ENCODE data around the gene INPPL1.
A peak's percentile ranks its signal among the peaks of the same experiment; 100 is the strongest.
"Not testable (repeated sequence)": the region's sequence is repeated elsewhere in the genome, so short reads cannot be mapped to it uniquely, and the experiment has no call there.

Gene INPPL1

GRCh38 chr11:72241291-72241781 lies 16.8 kb downstream of the INPPL1 start:
- no peak for FAIRE-seq
- no peak for DNase-seq (ENCODE audit: insufficient read length, low spot score)

GRCh38 chr11:72242141-72242540 lies 17.6 kb downstream of the INPPL1 start:
- FAIRE-seq, result no peak
- DNase-seq (ENCODE audit: insufficient read length, low spot score), result no peak

- DNase-seq (ENCODE audit: insufficient read length, low spot score), result no peak
- no peak for FAIRE-seq
Measured at GRCh38 chr11:72243173-72244059, 18.8 kb downstream of the INPPL1 start.

- FAIRE-seq (no peak), DNase-seq (ENCODE audit: insufficient read length, low spot score) (no peak)
Measured at GRCh38 chr11:72244060-72244360, 19.4 kb downstream of the INPPL1 start, which contains the start of gene PHOX2A. Gene PHOX2A (minus strand): TSS chr11:72244176. CDS start chr11:72244004, 172 bp downstream.

- DNase-seq (ENCODE audit: insufficient read length, low spot score), result no peak
- FAIRE-seq, result no peak
Measured at GRCh38 chr11:72244361-72245262, 20.0 kb downstream of the INPPL1 start.

- DNase-seq (ENCODE audit: insufficient read length, low spot score), result no peak
- FAIRE-seq, result no peak
Measured at GRCh38 chr11:72245263-72245816, 20.8 kb downstream of the INPPL1 start.

GRCh38 chr11:72247584-72247983 lies 23.0 kb downstream of the INPPL1 start:
- FAIRE-seq (no peak), DNase-seq (ENCODE audit: insufficient read length, low spot score) (no peak)

- no peak for FAIRE-seq
- DNase-seq (ENCODE audit: insufficient read length, low spot score), result no peak
Measured at GRCh38 chr11:72249961-72250360, 25.4 kb downstream of the INPPL1 start.

GRCh38 chr11:72250661-72251464 lies 26.3 kb downstream of the INPPL1 start:
- no peak for DNase-seq (ENCODE audit: insufficient read length, low spot score)
- FAIRE-seq, result no peak

GRCh38 chr11:72251614-72252013 lies 27.0 kb downstream of the INPPL1 start:
- no peak for FAIRE-seq
- DNase-seq (ENCODE audit: insufficient read length, low spot score), result no peak

- DNase-seq (ENCODE audit: insufficient read length, low spot score) (no peak), FAIRE-seq (no peak)
Measured at GRCh38 chr11:72253392-72253791, 28.8 kb downstream of the INPPL1 start.

- DNase-seq (ENCODE audit: insufficient read length, low spot score) (no peak), FAIRE-seq (no peak)
Measured at GRCh38 chr11:72254299-72254993, 29.9 kb downstream of the INPPL1 start.

- FAIRE-seq, result no peak
Measured at GRCh38 chr11:72257570-72257969, 33.0 kb downstream of the INPPL1 start.

GRCh38 chr11:72259490-72259889 lies 34.9 kb downstream of the INPPL1 start:
- DNase-seq (ENCODE audit: insufficient read length, low spot score) (no peak), FAIRE-seq (no peak)

More at GRCh38 chr11:72257570-72257969, 33.0 kb downstream of the INPPL1 start:
- no peak for DNase-seq (ENCODE audit: insufficient read length, low spot score)

GRCh38 chr11:72260574-72260973 lies 36.0 kb downstream of the INPPL1 start:
- DNase-seq (ENCODE audit: insufficient read length, low spot score), result no peak
- no peak for FAIRE-seq

- FAIRE-seq (no peak), DNase-seq (ENCODE audit: insufficient read length, low spot score) (no peak)
Measured at GRCh38 chr11:72263361-72263760, 38.8 kb downstream of the INPPL1 start.

GRCh38 chr11:72265951-72266350 lies 41.4 kb downstream of the INPPL1 start:
- DNase-seq (ENCODE audit: insufficient read length, low spot score) (no peak), FAIRE-seq (no peak)

GRCh38 chr11:72266960-72267359 lies 42.4 kb downstream of the INPPL1 start:
- not testable (repeated sequence) for FAIRE-seq; DNase-seq (ENCODE audit: insufficient read length, low spot score)

- DNase-seq (ENCODE audit: insufficient read length, low spot score), result no peak
- FAIRE-seq, result peak; percentile 8
Measured at GRCh38 chr11:72267956-72268617, 43.5 kb downstream of the INPPL1 start.

Measured in GM19239 (cell line).